ENCODE results near the gene GAK. TPM values are rescaled to one million over a fixed set of nuclear protein-coding genes. Genes with fewer than 3 reads are reported as not detected.
A peak's percentile ranks its signal among the peaks of the same experiment; 100 is the strongest.

Gene GAK
- total RNA-seq, 1 donor from 2014 or later, result 27.6 TPM

DNA sequence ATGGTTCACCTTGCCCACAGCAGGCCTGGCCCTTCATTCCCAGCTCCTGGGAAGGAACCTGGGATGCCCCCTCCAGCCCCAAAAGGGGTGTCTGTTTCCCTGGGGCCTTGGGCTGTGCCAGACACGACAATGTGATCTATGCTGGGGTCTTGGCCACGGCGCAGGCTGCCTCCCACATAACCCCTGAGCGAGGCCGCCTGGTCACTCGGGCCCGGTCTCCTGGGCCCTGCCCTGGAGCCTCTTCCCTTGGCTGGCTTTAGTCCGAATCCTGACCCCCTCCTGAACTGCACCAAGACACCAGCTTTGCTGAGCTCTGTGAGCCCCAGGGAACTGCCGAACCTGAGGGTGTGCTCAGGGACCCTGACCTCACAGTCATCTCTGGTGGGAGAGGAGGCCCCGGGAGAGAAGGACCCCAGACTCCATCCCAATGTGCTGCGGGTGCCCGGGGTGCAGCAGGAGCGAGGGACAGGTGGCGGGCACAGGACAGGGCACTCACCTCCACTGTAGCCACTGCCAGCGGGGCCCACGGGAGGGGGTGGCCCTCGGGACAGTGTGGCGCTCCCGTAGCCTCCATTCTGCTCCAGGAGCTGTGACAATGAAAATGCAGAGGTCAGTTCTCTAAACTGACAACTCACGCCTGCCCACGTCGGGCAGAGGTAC, 42.0 kb downstream of the GAK start:
- Mint-ChIP-seq H3K4me3 (no peak overlapping the region), H3K4me1 (no peaks in the 10 kb centered on the region), H3K9me3 (peaks cover 5% of the 10 kb centered on the region), H3K27me3 (ENCODE audit: insufficient read depth, low read depth) (peaks cover 4% of the 10 kb centered on the region), H3K27ac (no peak overlapping the region), H3K36me3 (peaks cover 16% of the 10 kb centered on the region)
- TF ChIP-seq EZH2phosphoT487 (IDR thresholded peaks at IDR 0.05), result no peak
- TF ChIP-seq, protein P1, sequence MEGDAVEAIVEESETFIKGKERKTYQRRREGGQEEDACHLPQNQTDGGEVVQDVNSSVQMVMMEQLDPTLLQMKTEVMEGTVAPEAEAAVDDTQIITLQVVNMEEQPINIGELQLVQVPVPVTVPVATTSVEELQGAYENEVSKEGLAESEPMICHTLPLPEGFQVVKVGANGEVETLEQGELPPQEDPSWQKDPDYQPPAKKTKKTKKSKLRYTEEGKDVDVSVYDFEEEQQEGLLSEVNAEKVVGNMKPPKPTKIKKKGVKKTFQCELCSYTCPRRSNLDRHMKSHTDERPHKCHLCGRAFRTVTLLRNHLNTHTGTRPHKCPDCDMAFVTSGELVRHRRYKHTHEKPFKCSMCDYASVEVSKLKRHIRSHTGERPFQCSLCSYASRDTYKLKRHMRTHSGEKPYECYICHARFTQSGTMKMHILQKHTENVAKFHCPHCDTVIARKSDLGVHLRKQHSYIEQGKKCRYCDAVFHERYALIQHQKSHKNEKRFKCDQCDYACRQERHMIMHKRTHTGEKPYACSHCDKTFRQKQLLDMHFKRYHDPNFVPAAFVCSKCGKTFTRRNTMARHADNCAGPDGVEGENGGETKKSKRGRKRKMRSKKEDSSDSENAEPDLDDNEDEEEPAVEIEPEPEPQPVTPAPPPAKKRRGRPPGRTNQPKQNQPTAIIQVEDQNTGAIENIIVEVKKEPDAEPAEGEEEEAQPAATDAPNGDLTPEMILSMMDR (IDR thresholded peaks at IDR 0.05), result no peak
- TF ChIP-seq EZH2 (IDR thresholded peaks at IDR 0.05), result no peak
- H3K9me3 ChIP-seq (ENCODE audit: low read depth), result no peaks in the 10 kb centered on the region
- no peak overlapping the region for H3K9ac ChIP-seq
- no peaks in the 10 kb centered on the region for H3K4me1 ChIP-seq
- no peaks in the 10 kb centered on the region for H3K79me2 ChIP-seq (ENCODE audit: low read depth)
- H3K36me3 ChIP-seq, result no peaks in the 10 kb centered on the region
- no peak overlapping the region for H3K4me2 ChIP-seq
- H3K27ac ChIP-seq, result no peak overlapping the region
- peaks cover 7% of the 10 kb centered on the region for H3F3A ChIP-seq (ENCODE audit: low read depth)
- no peaks in the 10 kb centered on the region for H4K20me1 ChIP-seq (ENCODE audit: low read depth)
- H2AFZ ChIP-seq (replicated peaks), result no peak overlapping the region
- no peaks in the 10 kb centered on the region for H3K27me3 ChIP-seq
- H3K4me3 ChIP-seq, result no peak overlapping the region
- no peak for DNase-seq (ENCODE audit: low spot score)

DNA sequence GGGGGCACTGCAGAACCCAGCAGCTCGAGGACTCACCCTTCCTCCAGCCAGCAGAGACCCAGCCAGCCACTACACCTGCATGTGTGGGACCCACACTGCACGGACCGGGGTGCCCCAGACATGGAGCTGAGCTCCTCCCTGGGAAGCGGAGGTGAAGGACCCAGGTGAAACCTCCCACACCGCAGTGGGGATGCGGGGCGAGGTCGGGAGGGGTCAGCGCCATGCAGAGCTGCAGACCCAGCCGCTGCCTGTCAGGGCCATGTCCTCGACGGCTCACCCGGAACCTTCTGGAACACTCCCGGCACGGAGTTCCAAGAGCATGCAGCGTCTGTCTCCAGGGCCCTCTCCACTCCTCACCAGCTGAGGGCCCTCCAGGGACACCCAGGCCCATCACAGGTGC, 42.6 kb downstream of the GAK start:
- no peak overlapping the region for H3K27ac ChIP-seq
- TF ChIP-seq EZH2 (IDR thresholded peaks at IDR 0.05), result no peak
- TF ChIP-seq EZH2phosphoT487 (IDR thresholded peaks at IDR 0.05), result no peak
- TF ChIP-seq, protein P1 (IDR thresholded peaks at IDR 0.05), result no peak

DNA sequence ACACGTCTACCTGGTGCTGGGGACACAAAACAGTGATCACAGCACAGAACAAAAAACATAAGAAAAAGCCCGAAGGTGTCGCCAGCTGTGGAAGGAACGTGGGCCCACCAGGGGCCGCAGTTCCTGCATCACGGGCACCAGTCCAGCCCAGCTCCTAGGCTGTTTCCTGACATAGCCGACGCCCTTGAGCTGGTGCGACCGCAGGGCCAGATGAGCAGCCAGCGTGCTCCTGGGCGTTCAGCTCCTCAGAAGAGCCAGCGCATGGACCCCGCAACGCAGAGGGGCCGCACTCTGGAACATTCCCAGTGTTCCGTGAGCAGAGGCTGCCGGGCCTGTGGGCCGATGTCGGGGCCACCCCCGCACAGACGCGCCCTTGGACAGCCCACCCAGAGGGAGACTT, 44.1 kb downstream of the GAK start:
- Histone ChIP-seq H3F3A (ENCODE audit: low read depth) (peaks cover 7% of the 10 kb centered on the region), H3K4me1 (no peaks in the 10 kb centered on the region), H3K4me2 (no peak overlapping the region), H3K9ac (no peak overlapping the region), H3K36me3 (no peaks in the 10 kb centered on the region), H3K27me3 (no peaks in the 10 kb centered on the region), H4K20me1 (ENCODE audit: low read depth) (no peaks in the 10 kb centered on the region), H3K4me3 (no peak overlapping the region), H3K27ac (no peak overlapping the region), H3K79me2 (ENCODE audit: low read depth) (no peaks in the 10 kb centered on the region), H3K9me3 (ENCODE audit: low read depth) (no peaks in the 10 kb centered on the region), H2AFZ (replicated peaks) (no peak overlapping the region)
- peaks cover 16% of the 10 kb centered on the region for H3K36me3 Mint-ChIP-seq
- H3K4me1 Mint-ChIP-seq, result no peaks in the 10 kb centered on the region
- H3K9me3 Mint-ChIP-seq, result peaks cover 5% of the 10 kb centered on the region
- H3K27ac Mint-ChIP-seq, result peak overlapping the region; percentile 74
- no peak overlapping the region for H3K4me3 Mint-ChIP-seq
- TF ChIP-seq EZH2phosphoT487 (IDR thresholded peaks at IDR 0.05) (no peak), EZH2 (IDR thresholded peaks at IDR 0.05) (no peak)
- TF ChIP-seq, protein P1 (IDR thresholded peaks at IDR 0.05), result no peak
- H3K27me3 Mint-ChIP-seq (ENCODE audit: insufficient read depth, low read depth), result peaks cover 4% of the 10 kb centered on the region
- no peak for DNase-seq (ENCODE audit: low spot score)

More for the DNA sequence above, 42.6 kb downstream of the GAK start:
- H3K79me2 ChIP-seq (ENCODE audit: low read depth), result no peaks in the 10 kb centered on the region
- H3K36me3 ChIP-seq, result no peaks in the 10 kb centered on the region
- no peak overlapping the region for H3K4me3 ChIP-seq
- no peaks in the 10 kb centered on the region for H3K27me3 ChIP-seq
- Mint-ChIP-seq H3K27me3 (ENCODE audit: insufficient read depth, low read depth) (peaks cover 4% of the 10 kb centered on the region), H3K9me3 (peaks cover 5% of the 10 kb centered on the region), H3K4me1 (no peaks in the 10 kb centered on the region), H3K4me3 (no peak overlapping the region), H3K27ac (no peak overlapping the region), H3K36me3 (peaks cover 16% of the 10 kb centered on the region)
- H4K20me1 ChIP-seq (ENCODE audit: low read depth), result no peaks in the 10 kb centered on the region
- H2AFZ ChIP-seq (replicated peaks), result no peak overlapping the region
- no peak overlapping the region for H3K9ac ChIP-seq
- no peak overlapping the region for H3K4me2 ChIP-seq
- H3K4me1 ChIP-seq, result no peaks in the 10 kb centered on the region
- H3F3A ChIP-seq (ENCODE audit: low read depth), result peaks cover 7% of the 10 kb centered on the region
- no peak for DNase-seq (ENCODE audit: low spot score)
- no peaks in the 10 kb centered on the region for H3K9me3 ChIP-seq (ENCODE audit: low read depth)
